Measurements from ENCODE around the gene ZSCAN21.

ZSCAN21 gene

GRCh38 chr7:100089458-100090196 is 40.1 kb downstream of the ZSCAN21 start:
- Histone ChIP-seq H3K9me3 (no peaks in the 10 kb centered on the region), H3K36me3 (replicated peaks) (peaks cover 43% of the 10 kb centered on the region), H3K4me3 (peak overlapping the region; percentile 83), H3K27me3 (ENCODE audit: low read depth) (no peaks in the 10 kb centered on the region), H3K4me1 (peaks cover 5% of the 10 kb centered on the region)
- no peak for DNase-seq (ENCODE audit: low spot score in 2 of 2)
- in situ Hi-C loops (cut with MboI; ENCODE audit: low sequenced_read_pairs) = no loop called here

GRCh38 chr7:100090527-100091410 is 41.2 kb downstream of the ZSCAN21 start:
- Histone ChIP-seq H3K4me1 (peaks cover 5% of the 10 kb centered on the region), H3K36me3 (replicated peaks) (peaks cover 55% of the 10 kb centered on the region), H3K27me3 (ENCODE audit: low read depth) (no peaks in the 10 kb centered on the region), H3K4me3 (no peak overlapping the region), H3K9me3 (no peaks in the 10 kb centered on the region)
- DNase-seq (ENCODE audit: low spot score in 2 of 2) = no peak
- in situ Hi-C loops (cut with MboI; ENCODE audit: low sequenced_read_pairs) = no loop called here

GRCh38 chr7:100091411-100092181 is 42.0 kb downstream of the ZSCAN21 start:
- Histone ChIP-seq H3K9me3 (no peaks in the 10 kb centered on the region), H3K4me3 (no peak overlapping the region), H3K36me3 (replicated peaks) (peaks cover 63% of the 10 kb centered on the region), H3K4me1 (peaks cover 5% of the 10 kb centered on the region), H3K27me3 (ENCODE audit: low read depth) (no peaks in the 10 kb centered on the region)
- peak in 1 of 2 experiments; percentile 58 for DNase-seq (ENCODE audit: low spot score in 2 of 2)
- in situ Hi-C loops (cut with MboI; ENCODE audit: low sequenced_read_pairs) = no loop called here

GRCh38 chr7:100093054-100093453 is 43.5 kb downstream of the ZSCAN21 start:
- H3K36me3 ChIP-seq (replicated peaks) = peaks cover 78% of the 10 kb centered on the region
- DNase-seq (ENCODE audit: low spot score in 2 of 2) = no peak
- in situ Hi-C loops (cut with MboI; ENCODE audit: low sequenced_read_pairs) = no loop called here
- no peaks in the 10 kb centered on the region for H3K9me3 ChIP-seq
- H3K4me1 ChIP-seq = peaks cover 5% of the 10 kb centered on the region
- no peaks in the 10 kb centered on the region for H3K27me3 ChIP-seq (ENCODE audit: low read depth)
- H3K4me3 ChIP-seq = no peak overlapping the region

DNA sequence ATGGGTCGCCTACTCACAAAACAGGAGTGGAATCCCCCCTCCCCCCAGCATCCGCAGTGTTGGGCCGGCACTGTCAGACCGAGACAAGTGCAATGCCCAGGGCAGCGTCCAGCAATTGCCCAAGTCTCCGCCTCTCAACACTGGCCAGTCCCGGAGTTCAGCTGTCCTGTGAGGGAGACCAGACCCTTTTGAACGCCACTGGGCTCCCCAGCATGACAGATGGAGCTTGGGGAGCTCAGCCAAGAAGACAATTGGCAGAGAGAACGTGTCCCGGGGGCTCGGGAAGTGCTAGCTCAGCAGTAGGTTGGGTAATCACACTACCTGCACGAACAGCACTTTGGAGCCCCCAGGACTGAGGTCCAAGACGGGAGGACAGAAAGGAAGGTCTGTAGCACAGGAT is 43.9 kb downstream of the ZSCAN21 start:
- no peaks in the 10 kb centered on the region for H3K27me3 ChIP-seq (ENCODE audit: low read depth)
- DNase-seq (ENCODE audit: low spot score in 2 of 2) = no peak
- no peaks in the 10 kb centered on the region for H3K9me3 ChIP-seq
- in situ Hi-C loops (cut with MboI; ENCODE audit: low sequenced_read_pairs) = no loop called here
- peaks cover 1% of the 10 kb centered on the region for H3K4me1 ChIP-seq
- H3K36me3 ChIP-seq (replicated peaks) = peaks cover 82% of the 10 kb centered on the region
- H3K4me3 ChIP-seq = no peak overlapping the region

GRCh38 chr7:100093925-100094486 is 44.4 kb downstream of the ZSCAN21 start:
- no peak overlapping the region for H3K4me3 ChIP-seq
- no peaks in the 10 kb centered on the region for H3K9me3 ChIP-seq
- no peak for DNase-seq (ENCODE audit: low spot score in 2 of 2)
- in situ Hi-C loops (cut with MboI; ENCODE audit: low sequenced_read_pairs) = no loop called here
- H3K4me1 ChIP-seq = no peaks in the 10 kb centered on the region; the same call in 1 of the 2 replicates
- peaks cover 87% of the 10 kb centered on the region for H3K36me3 ChIP-seq (replicated peaks)
- no peaks in the 10 kb centered on the region for H3K27me3 ChIP-seq (ENCODE audit: low read depth)

- in situ Hi-C loops (cut with MboI; ENCODE audit: low sequenced_read_pairs) = no loop called here
- H3K4me3 ChIP-seq = no peak overlapping the region
- H3K4me1 ChIP-seq = 0 out of 2 replicates have a peak, but pooled peaks cover 4% of the 10 kb centered on the region
- H3K27me3 ChIP-seq (ENCODE audit: low read depth) = no peaks in the 10 kb centered on the region
- DNase-seq (ENCODE audit: low spot score in 2 of 2) = no peak
- peaks cover 100% of the 10 kb centered on the region for H3K36me3 ChIP-seq (replicated peaks)
- H3K9me3 ChIP-seq = no peaks in the 10 kb centered on the region
Measured at GRCh38 chr7:100095289-100095688, 45.7 kb downstream of the ZSCAN21 start.

GRCh38 chr7:100095704-100096103 is 46.1 kb downstream of the ZSCAN21 start:
- no peaks in the 10 kb centered on the region for H3K9me3 ChIP-seq
- no peaks in the 10 kb centered on the region for H3K27me3 ChIP-seq (ENCODE audit: low read depth)
- peaks cover 99% of the 10 kb centered on the region for H3K36me3 ChIP-seq (replicated peaks)
- H3K4me3 ChIP-seq = no peak overlapping the region
- in situ Hi-C loops (cut with MboI; ENCODE audit: low sequenced_read_pairs) = no loop called here
- 0 out of 2 replicates have a peak, but pooled peaks cover 4% of the 10 kb centered on the region for H3K4me1 ChIP-seq
- DNase-seq (ENCODE audit: low spot score in 2 of 2) = no peak

DNA sequence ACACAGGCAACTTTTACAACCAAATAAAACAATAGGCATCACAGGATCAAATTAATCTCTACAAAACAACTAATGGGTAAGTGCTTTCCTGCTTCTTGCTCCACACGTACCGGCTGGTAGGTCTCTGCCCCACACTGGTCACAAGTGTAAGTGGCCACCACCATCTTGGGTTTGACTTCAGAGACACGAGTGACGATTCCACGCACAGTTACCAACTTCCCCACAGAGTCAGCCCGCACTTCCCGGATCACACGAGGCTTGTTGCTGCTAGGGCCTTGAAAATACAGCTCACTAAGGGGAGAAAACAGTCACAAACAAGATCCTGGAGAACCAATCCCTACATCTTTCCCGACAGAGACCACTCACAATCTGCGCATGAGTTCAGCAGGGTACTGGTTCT is 49.3 kb downstream of the ZSCAN21 start:
- Histone ChIP-seq H3K4me3 (no peak overlapping the region), H3K36me3 (replicated peaks) (peaks cover 70% of the 10 kb centered on the region), H3K9me3 (no peaks in the 10 kb centered on the region), H3K27me3 (ENCODE audit: low read depth) (no peaks in the 10 kb centered on the region), H3K4me1 (0 out of 2 replicates have a peak, but pooled peaks cover 4% of the 10 kb centered on the region)
- DNase-seq (ENCODE audit: low spot score in 2 of 2) = no peak
- in situ Hi-C loops (cut with MboI; ENCODE audit: low sequenced_read_pairs) = no loop called here

DNA sequence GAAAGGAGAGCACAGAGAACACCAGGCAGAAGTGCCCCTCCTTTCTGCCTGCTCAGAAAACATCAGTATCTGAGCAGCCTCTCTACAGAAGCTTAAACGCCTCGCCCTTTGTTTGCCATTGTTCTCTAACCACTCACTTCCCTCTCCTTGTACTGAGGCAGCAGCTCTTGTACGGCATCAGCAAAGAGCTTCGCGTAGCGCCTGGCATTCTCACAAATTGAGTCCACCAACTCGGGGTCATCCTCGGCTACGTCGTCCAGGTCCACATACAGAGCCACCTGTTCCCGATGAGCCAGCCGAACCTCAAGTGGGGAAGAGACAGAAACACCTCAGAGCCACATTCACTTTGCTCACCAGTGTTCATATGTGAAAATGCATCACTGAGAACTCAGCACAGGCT is 49.9 kb downstream of the ZSCAN21 start:
- no peaks in the 10 kb centered on the region for H3K27me3 ChIP-seq (ENCODE audit: low read depth)
- H3K4me1 ChIP-seq = 0 out of 2 replicates have a peak, but pooled peaks cover 4% of the 10 kb centered on the region
- no peak for DNase-seq (ENCODE audit: low spot score in 2 of 2)
- no peaks in the 10 kb centered on the region for H3K9me3 ChIP-seq
- peaks cover 65% of the 10 kb centered on the region for H3K36me3 ChIP-seq (replicated peaks)
- H3K4me3 ChIP-seq = peak overlapping the region; percentile 98
- in situ Hi-C loops (cut with MboI; ENCODE audit: low sequenced_read_pairs) = no loop called here

DNA sequence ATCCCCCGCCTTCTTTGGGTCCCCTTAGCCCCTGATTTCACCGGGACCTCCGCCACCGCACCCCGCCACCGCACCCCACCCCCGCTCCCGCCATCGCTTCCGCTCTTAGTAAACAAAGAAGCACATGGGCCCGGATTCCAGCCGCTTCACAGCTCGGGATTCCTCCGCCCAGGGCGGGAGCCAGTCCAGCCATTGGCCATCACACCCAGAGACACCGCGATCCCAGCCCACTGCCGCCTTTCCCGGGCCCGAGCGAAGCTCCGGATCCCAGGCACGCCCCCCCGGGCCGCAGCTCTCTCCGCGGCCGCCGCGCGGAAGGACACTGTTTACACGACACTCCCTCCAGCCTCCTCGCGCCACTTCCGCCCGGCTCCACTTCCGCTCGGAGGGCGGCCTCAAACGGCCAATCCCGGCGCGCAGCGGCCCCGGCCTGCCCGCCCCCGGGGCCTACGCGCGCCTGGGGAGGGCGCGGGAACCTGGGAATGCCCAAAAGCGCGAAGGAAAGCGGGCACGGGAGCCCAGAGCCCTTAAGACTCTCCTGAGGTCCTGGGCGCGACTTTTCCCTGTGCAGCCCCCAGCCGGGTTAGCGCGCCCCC is 50.9 kb downstream of the ZSCAN21 start:
- in situ Hi-C loops (cut with MboI; ENCODE audit: low sequenced_read_pairs) = no loop called here
- H3K36me3 ChIP-seq (replicated peaks) = peaks cover 57% of the 10 kb centered on the region
- peak; percentile 84 to 92 for DNase-seq (ENCODE audit: low spot score in 2 of 2)
- peak overlapping the region; percentile 98 for H3K4me3 ChIP-seq
- no peaks in the 10 kb centered on the region for H3K27me3 ChIP-seq (ENCODE audit: low read depth)
- 0 out of 2 replicates have a peak, but pooled peaks cover 4% of the 10 kb centered on the region for H3K4me1 ChIP-seq
- H3K9me3 ChIP-seq = no peaks in the 10 kb centered on the region

DNA sequence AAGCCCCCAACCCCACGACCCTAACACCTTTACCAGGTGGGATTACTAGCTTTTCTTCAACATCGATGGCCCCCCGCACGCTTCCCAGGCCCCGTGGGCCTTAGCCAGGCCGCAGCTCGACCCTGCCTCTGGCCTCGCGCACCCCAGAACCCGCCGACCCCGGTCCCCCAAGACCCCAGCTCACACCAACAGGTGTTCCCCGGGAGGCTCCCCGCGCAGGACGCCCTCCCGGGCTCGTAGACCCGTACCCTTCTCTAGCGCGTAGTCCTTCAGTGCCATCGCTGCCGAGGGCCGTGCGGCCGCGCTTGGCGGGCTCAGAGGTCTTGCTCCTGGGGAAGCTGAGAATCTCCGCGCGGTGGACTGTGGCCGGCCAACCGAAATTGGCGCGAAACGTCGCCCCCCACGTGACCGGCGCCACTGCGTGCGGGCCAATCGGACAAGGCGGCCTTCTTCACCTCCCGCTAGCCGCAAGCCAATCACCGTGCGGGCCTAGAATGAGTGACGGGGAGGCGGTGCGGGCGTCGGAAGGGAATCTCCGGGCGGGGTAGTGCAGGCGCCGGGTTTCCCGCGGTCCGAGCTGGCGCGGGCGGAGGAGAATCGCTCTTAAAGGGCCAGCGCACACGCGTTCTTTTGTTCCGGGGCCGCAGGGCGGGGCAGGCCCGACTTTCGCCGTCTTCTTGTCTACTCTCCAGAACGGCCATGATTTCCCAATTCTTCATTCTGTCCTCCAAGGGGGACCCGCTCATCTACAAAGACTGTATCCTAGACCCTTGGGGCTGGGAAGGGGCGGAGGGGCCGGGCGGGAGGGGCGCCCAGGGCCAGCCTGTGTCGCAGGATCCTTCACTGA is 51.7 kb downstream of the ZSCAN21 start, which contains the start of the genes AP4M1 and MCM7:
TSS of gene AP4M1 (plus strand) at position 628 of the 847 bp plus-strand sequence. CDS start at position 700, 72 bp downstream.
TSS of gene MCM7 (minus strand) at position 382 of the 847 bp plus-strand sequence. CDS start at position 279, 103 bp downstream.
- peak; percentile 96 to 99 for DNase-seq (ENCODE audit: low spot score in 2 of 2)
- Histone ChIP-seq H3K4me3 (peak within 1 kb of the TSS; percentile 98), H3K36me3 (replicated peaks) (peaks cover 55% of the 10 kb centered on the region), H3K4me1 (0 out of 2 replicates have a peak, but pooled peaks cover 4% of the 10 kb centered on the region), H3K27me3 (ENCODE audit: low read depth) (no peaks in the 10 kb centered on the region), H3K9me3 (no peaks in the 10 kb centered on the region)
- in situ Hi-C loops (cut with MboI; ENCODE audit: low sequenced_read_pairs) = no loop called here

Measured in HAP-1 (cell line).